A172 (cell line): Measurements from ENCODE around the gene DOCK1. TPM values are rescaled to one million over a fixed set of nuclear protein-coding genes. Genes with fewer than 3 reads are reported as not detected.
"Not testable (repeated sequence)": the region's sequence is repeated elsewhere in the genome, so short reads cannot be mapped to it uniquely, and the experiment has no call there.

Experiments
- DNase-seq: peaks from one replicate; pipeline ENCODE4 v3.0.0-alpha.2; 2015; ENCODE audit warnings: low spot score
- total RNA-seq: library from RNA; depleted of rRNA; stranded (reverse); fragments of >200 nt; shearing (Covaris generic); gene quantifications from 2 replicates; pipeline ENCODE4 v1.2.3, GENCODE V29; 2014

DOCK1 gene
- total RNA-seq, 1 experiment from 2014 or later = 29.8 TPM

DNA sequence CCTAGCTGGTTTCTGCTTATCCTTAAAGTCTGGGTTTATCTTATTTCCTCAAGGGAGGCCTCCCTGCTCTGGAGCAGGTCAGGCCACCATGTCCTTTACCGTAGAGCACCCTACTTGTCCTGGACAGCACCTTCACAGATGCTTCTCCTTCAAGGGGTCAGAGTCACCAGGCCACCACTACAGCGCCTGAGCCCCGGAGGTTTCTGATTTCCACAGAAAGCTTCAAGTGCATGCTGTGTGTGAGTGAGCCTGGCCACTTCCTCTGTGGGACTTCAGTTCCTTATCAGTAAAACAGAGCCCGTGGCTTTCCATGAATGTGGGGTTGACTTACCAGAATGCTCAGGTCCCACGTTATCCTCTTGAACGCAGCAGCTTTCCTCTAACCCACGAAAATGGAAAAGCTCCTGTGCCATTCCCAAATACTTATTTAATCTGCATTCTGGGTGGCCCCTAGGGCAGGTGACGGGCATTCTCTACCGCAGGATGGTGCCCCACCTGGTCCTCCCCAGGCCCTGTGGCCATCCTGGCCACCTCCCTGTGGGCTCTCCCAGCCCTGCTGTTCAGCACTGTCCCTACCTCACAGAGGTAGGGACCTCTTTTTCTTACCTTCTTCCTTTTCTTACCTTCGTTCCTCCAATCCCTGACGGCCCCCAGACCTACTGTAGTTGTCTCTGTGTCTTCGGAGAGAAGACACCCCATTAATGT is 1.4 kb upstream of the DOCK1 start:
- DNase-seq = no peak

GRCh38 chr10:126904516-126904817 is 761 bp upstream of the DOCK1 start:
- DNase-seq = no peak

DNA sequence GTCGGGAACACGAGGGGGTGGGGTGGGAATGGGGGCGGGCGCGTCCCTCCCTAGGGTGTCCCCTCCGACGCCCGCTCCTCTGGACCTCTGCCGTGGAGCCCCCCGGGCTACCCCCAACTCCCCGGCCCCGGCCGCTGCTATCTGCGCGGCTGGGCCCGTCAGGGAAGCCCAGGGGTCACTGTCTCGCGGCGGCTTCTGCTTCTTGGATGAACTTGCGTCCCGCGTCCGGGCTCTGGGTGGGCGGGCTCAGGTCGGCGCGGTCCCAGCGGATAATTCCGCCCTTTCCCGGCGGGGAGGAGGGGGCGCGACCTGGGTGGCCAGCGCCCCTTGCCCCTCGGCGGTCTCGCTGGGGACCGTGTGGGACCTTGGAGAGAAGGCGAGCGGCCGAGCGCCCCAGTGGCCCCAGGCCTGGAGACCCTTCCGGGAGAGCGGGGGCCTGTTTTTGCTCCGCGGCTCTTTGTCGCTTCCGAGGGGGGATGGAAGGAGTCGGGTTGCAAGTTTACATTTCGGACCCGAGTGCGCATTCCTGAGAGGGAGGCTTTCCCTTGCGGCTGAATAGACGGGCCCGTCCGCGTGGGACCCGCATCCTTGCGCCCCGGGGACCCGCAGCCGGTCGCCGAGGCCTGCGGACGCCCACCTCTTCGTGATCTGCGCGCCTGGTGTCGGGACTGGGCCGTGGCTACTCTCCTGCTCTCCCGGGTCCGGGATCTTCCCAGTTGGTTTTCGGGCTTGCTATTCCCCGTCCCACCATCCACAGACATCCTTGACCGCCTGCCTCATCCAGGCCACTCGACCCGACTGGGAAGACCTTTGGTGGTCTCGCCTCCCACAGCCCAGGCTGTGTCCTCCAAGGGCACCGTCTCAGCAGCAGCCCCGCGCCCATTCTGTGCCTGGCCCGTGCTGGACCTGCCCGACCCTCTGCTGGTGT is 812 bp downstream of the DOCK1 start:
- DNase-seq = no peak

- DNase-seq = no peak
Measured at GRCh38 chr10:126906704-126907422, 1.6 kb downstream of the DOCK1 start.

DNA sequence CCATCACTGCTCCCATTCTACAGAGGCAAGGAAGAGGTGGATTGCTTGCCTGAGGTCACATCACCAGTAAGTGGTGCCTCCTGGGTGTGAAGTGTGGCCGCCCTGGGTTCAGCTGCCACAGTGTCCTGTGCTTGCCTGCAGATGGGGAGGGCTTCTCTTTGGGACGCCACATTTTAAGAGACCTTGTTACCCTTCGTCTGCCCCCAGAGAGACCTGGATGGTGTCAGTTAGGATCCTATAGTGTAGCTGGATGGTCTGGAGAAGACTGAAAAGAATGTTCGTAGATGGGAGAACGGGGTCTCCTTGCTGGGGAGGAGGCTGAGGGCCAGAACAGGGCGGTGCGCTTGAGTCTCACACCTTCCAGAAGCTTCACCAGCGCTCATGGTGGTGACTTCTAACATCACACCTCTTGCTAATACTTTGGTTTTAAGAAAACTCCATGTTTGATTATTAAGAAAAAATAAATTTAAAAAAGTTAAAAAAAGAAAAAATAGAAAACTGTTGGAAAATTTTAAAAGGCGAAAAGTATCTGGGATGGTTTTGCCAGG is 2.3 kb downstream of the DOCK1 start:
- no peak for DNase-seq

- no peak for DNase-seq
Measured at GRCh38 chr10:126908225-126908624, 3.0 kb downstream of the DOCK1 start.

- no peak for DNase-seq
Measured at GRCh38 chr10:126908729-126909128, 3.5 kb downstream of the DOCK1 start.

DNA sequence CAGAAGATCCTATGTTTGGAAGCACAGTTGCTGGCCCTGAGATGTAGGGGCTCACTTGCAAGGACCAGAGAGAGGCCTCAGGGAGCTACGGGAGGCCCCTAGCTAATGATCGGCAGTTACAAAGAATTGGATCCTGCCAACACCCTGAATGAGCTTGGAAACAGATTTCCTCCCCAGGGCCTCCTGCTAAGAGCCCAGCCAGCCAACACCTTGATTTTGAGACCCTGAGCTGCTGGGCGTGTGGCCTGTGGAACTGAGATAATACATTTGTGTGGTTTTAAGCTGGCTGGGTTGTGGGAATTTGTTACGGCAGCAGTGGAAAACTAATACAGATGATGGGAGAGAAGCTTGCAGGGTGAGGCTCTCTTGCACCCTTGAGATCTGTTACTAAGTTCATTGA is 3.9 kb downstream of the DOCK1 start:
- DNase-seq = no peak

GRCh38 chr10:126910196-126910595 is 5.0 kb downstream of the DOCK1 start:
- DNase-seq = no peak

- DNase-seq = no peak
Measured at GRCh38 chr10:126910798-126911197, 5.6 kb downstream of the DOCK1 start.

DNA sequence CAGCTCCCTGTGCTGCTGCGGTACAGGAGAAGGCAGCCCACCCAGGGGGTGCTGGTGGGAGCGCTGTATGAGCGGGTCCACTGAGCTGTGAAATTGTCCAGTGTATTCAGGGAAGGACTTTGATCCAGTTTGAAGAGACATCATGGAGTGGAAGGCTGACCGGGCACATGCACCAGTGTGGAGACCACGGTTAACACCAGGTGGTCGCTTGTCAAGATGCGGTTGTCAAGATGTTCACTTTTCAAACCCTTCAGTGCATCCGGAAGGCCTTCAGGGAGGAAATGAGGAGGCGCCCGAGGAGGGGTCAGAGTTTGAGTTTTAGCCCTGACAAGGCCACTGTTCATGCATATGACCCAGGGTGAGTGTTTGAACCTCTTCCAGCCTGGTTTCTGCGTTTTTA is 6.1 kb downstream of the DOCK1 start:
- no peak for DNase-seq

- DNase-seq = no peak
Measured at GRCh38 chr10:126913316-126913715, 8.1 kb downstream of the DOCK1 start.

DNA sequence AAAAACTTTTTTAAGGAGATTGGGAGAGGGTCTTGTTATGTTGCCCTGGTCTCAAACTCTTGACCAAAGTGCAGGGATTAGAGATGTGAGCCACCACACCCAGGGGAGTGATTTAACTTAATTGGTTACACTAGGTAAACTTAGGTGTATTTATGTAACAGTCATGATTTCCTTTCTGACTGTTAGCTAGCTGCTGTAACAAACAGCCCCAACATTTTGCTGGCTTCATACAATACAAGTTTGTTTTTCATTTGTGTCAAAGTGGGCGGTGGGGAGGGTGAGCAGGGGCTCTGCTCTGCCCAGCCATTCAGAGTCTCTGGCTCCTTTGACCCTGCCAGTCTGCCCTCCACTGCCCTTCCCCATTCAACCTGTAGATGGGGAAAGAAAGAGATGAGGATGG is 9.3 kb downstream of the DOCK1 start:
- no peak for DNase-seq

GRCh38 chr10:126916952-126917351 is 11.7 kb downstream of the DOCK1 start:
- DNase-seq = not testable (repeated sequence)

DNA sequence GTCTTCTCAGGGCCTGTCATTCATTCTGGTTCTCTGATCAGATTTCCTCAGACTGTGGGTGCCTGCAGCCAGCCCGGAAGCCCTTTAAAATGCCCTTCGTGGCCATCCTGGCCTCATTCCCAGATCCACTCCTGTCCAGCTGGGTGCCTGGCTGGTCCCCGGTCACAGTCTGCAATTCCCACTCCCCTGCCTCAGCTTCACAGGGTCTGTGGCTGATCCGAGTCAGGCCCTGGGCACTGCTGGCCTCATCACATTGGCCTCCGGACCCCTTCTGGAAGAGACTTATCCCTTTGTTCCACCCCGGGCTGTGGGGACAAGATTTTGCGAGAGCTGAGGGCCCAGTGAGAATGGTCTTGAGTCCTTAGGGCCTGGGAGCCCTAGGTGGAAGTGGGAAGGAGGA is 12.1 kb downstream of the DOCK1 start:
- DNase-seq = no peak

DNA sequence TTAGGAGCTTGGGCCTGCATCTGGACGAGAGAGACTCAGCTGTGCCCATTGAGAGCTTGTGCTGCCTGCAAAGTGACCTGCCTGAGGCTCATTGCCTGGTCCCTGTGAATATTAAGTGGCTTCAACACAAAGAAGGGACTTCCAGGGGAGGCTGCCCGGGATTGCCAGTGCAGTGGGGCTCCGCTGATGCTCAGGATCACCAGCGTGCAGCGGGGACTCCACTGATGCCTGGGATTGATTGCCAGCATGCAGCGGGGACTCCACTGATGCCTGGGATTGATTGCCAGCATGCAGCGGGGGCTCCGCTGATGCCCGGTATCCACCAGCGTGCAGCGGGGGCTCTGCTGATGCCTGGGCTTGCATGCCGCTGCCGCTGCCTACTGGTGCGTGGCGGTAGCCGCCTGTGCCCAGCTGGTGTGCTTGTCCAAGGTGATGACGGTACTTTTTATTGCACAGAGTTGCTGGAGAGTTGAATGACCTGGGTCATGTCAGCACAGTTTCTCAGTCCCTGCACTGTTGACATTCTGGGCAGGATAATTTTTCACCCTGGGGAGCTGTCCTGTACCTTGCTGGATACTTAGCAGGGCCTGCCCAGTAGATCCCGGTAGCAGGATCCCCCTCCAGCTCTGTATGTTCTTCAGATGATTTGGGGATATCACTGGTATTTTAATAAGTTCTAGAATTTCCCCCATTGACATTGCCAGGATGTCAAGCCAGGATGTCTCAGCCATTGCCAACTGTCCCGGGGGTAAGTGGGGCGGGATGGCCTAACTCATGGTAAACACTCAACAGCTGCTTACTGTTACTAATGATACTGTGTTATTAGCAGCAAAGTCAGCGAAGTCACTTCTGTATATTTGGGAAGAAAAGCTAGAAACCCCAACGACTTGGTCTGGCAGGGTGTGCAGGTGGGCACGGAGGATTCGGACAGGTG is 13.0 kb downstream of the DOCK1 start:
- DNase-seq = no peak

DNA sequence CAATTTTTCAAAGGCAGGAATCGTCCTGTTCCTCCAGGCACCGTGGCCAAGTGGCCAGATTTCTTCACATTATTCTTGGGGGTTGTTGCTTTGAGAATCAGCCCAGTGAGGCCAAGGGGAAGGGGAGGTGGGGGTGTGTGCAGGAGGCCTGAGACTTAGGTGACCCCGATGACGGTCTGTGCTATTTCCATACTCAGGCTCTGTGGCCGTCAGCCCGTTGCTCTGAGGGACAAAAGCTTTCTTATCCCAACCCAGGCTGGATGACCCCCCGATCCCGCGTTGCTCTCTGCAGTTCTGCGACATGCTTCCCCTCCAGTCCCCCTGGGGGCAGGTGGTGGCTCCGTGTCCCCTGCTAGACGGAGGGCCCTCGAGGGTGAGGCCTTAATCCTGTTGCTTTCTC is 14.2 kb downstream of the DOCK1 start:
- DNase-seq = no peak

DNA sequence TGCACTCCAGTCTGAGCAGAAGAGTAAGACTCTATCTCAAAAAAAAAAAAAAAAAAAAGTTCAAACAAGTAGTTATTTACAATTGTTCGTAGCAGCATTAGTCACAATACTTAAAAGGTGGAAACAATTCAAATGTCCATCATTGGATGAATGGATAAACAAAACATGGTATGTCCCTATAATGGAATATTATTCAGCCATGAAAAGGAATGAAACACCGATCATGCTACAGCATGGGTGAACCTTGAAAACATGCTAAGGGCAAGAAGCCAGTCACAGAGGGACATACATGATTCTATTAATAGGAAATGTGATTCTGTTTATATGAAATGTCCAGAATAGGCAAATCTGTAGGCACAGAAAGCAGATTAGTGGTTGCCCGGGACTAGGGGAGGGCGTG is 15.9 kb downstream of the DOCK1 start:
- no peak for DNase-seq

- DNase-seq = peak; percentile 6
Measured at GRCh38 chr10:126921974-126922525, 16.8 kb downstream of the DOCK1 start.

DNA sequence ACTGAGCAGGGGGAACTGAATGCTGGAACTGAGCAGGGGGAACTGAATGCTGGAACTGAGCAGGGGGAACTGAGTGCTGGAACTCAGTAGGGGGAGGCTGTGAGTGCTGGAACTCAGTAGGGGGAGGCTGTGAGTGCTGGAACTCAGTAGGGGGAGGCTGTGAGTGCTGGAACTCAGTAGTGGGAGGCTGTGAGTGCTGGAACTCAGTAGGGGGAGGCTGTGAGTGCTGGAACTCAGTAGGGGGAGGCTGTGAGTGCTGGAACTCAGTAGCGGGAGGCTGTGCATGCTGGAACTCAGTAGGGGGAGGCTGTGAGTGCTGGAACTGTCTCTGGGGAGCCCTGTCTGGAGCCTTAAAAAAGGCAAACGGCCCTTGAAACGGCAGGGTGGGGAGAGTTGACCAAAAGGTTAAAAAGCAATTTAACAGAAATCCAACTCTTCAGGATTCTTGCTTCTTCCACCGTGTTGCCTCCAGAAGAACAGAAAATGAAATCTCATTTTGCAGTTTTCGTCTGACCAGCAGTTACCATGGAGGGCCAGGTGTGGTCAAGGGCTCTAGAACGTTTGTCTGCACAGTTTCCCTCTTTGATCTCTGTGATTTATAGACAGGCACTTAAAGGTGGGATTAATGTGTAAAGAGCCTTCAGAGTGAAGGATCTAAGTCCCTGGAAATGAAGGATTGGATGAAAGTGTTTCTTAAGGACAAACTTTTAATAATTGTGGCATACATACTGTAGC is 19.1 kb downstream of the DOCK1 start:
- no peak for DNase-seq
